Dermis blood vessel endothelial cell (primary cell): ENCODE data around the gene ACVR2B. TPM values are rescaled to one million over a fixed set of nuclear protein-coding genes. Genes with fewer than 3 reads are reported as not detected.
"Not testable (repeated sequence)": the region's sequence is repeated elsewhere in the genome, so short reads cannot be mapped to it uniquely, and the experiment has no call there.

ENCODE experiments used
- DNase-seq: peaks from one replicate; pipeline ENCODE4 v3.0.0; 2010
- total RNA-seq: library from RNA; depleted of rRNA; stranded (reverse); fragments of >200 nt; gene quantifications from 2 replicates; pipeline ENCODE4 v1.2.3, GENCODE V29; 2014

ACVR2B gene
- total RNA-seq: 4.2 and 7.3 TPM in 2 replicates

DNA sequence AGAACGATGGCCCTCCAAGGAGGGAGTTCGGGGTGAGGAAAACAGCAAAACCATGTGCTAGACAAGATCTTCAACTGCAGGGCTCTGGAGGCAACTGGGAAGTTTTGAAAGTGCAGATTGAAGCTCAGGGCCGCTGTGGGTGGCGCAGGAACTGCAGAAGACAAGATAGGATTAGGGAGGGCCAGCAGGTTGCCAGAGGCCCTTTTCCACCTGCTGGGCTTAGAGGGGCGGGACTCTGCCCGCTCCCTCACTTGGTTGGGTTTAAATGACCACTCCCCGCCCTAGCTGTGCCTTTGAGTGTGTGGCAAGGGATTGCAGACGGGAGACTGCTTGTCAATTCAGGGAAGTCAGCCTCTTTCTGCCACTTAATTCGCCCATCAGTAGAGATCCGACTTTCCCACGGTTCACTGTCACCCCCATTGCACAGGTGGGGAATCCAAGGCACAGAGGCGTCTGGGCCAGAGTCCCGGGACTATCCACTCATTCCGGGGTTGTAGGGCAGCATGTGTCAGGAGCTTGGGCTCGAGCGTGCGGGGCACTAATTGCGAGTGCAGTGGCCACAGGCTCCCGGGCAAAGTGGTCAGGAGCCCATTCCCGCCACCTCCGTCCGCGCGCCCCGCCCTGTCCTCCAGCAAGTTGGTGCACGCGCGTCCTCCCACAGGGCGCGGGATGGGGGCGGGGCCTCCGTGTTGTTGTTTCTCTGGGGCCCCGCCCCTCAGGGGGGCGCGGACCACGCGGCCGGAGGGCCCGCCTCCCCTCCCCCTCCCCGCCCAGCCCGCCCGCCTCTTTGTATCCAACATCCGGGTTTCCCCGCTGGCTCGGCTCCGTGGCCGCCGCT is at the start of gene ACVR2B:
Gene ACVR2B, plus strand, starts transcription at position 816 of the 838 bp plus-strand sequence. CDS start 433 bp downstream, outside the sequence.
- peak; percentile 79 for DNase-seq

DNA sequence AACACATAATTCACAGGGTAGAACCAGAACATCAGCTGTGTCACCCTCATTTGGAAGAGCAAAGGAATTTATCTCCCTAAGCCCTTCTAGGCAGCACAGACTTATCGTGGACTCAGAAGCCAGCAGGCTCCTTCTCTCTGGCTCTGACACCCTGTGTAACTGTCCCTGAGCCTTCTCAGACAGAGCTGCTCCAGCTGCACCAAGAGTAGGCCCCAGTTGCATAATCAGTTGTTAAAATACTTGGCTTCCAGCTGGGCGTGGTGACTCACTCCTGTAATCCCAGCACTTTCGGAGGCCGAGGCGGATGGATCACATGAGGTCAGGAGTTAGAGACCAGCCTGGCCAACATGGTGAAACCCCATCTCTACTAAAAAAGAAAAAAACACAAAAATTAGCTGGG is 49.4 kb upstream of the ACVR2B start:
- no peak for DNase-seq

DNA sequence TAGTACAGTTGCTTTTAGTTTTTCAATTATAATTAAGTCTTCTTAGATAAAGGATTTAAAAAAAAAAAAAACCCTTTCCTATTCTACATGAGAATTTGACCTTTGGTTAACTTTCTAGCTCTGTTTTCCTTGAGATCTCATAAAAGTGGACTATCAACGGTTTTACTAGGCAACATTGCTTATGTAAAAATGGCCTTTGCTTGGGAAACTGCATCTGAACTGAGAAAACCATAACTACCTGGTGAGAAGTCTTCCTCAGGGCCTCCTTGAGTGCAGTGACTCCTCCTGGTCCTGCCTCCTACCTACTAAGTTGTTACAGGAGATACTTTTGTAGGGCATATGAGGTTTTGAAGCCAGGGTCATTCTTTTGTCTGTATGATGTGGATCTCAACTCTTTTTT is 42.1 kb upstream of the ACVR2B start:
- no peak for DNase-seq

DNA sequence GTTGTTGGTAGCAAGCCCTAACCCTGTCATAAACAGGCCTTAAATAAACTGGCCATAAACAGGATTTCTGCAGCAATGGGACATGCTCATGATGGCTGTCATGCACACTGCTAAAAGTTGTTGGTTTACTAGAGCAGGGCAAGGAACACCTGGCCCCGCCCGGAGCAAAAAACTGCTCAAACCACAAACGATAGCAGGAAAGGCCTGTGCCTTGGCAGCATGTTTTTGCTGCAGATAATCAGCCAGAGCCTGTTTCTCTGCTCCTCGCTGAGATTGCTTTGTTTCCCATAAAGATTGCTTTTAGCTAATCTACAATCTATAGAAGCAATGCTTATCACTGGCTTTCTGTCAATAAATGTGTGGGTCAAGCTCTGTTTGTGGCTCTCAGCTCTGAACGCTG is 32.9 kb upstream of the ACVR2B start:
- DNase-seq: not testable (repeated sequence)

DNA sequence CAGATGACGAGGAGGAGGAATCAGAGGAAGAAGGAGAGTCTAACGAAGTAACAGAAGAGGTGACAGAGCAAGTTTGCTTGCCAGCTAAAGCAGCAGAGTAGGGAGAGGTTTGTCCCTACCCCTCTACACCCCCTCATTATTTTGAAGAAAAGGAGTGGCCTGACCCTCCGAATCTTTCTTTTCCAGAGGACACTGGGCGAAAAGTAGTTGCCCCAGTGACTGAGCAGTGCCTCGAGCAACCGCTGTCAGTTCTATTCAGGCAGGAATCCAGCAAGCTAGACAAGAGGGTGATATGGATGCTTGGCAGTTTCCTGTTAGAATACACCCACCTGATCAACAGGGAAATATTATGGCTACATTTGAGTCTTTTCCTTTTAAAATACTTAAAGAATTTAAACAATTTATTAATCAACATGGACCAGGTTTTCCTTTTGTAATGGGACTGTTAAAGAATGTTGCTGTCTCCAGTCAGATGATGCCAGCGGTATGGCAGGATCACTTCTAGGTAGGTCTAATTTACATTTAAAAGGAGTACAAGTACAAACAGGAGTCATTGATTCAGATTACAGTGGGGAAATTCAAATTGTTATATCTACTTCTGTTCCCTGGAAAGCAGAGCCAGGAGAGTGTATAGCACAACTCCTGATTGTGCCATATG is 31.9 kb upstream of the ACVR2B start:
- no peak for DNase-seq

DNA sequence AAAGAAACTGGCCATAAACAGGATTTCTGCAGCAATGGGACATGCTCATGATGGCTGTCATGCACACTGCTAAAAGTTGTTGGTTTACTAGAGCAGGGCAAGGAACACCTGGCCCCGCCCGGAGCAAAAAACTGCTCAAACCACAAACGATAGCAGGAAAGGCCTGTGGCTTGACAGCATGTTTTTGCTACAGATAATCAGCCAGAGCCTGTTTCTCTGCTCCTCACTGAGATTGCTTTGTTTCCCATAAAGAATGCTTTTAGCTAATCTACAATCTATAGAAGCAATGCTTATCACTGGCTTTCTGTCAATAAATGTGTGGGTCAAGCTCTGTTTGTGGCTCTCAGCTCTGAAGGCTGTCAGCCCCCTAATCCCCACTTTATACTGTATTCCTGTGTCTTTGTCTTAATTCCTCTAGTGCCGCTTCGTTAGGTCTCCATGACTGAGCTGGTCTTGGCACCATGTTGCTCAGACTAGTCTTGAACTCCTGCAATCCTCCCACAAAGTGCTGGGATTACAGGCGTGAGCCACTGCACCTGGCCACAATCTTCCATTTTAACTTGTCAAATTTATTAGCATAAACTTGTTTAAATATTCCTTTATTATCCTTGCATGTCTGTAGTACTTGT is 26.8 kb upstream of the ACVR2B start:
- not testable (repeated sequence) for DNase-seq

DNA sequence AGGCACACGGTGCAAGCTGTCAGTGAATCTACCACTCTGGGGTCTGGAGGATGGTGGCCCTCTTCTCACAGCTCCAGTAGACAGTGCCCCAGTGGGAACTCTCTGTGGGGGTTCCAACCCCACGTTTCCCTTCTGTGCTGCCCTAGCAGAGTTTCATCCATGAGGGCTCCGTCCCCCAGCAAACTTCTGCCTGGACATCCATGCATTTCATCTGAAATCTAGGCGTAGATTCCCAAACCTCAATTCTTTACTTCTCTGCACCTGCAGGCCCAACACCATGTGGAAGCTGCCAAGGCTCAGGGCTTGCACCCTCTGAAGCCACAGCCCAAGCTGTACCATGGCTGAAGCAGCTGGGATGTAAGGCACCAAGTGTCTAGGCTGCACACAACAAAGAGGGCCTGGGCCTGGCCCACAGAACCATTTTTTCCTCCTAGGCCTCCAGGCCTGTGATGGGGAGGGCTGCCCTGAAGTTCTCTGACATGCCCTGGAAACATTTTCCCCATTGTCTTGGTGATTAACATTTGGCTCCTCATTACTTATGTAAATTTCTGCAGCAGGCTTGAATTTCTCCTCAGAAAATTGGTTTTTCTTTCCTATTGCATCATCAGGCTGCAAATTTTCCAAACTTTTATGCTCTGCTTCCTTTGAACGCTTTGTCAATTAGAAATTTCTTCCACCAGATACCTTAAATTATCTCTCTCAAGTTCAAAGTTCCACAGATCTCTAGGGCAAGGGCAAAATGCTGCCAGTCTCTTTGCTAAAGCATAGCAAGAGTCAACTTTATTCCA is 20.6 kb upstream of the ACVR2B start:
- not testable (repeated sequence) for DNase-seq

DNA sequence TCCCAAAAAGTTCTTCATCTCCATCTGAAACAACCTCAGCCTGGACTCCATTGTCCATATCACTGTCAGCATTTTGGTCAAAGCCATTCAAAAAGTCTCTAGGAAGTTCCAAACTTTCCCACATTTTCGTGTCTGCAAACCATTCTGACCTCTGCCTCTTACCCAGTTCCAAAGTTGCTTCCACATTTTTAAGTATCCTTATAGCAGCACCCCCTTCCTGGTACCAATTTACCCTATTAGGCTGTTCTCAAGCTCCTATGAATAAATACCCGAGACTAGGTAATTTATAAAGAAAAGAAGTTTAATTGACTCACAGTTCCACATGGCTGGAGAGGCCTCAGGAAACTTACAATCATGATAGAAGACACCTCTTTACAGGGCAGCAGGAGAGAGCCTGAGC is 20.0 kb upstream of the ACVR2B start:
- not testable (repeated sequence) for DNase-seq

DNA sequence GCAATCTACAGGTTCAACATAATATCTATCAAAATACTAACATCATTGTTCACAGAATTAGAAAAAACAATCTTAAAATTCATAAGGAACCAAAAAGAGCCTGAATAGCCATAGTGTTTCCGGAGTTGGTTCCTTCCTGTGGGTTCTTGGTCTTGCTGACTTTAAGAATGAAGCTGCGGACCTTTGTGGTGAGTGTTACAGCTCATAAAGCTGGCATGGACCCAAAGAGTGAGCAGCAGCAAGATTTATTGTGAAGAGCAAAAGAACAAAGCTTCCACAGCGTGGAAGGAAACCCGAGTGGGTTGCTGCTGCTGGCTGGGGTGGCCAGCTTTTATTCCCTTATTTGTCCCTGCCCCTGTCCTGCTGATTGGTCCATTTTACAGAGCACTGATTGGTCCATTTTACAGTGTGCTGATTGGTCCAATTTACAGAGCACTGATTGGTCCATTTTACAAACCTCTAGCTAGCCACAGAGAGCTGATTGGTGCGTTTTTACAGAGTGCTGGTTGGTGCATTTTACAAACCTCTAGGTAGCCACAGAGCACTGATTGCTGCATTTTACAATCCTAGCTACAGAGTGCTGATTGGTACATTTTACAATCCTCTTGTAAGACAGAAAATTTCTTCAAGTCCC is 15.1 kb upstream of the ACVR2B start:
- peak; percentile 84 for DNase-seq

DNA sequence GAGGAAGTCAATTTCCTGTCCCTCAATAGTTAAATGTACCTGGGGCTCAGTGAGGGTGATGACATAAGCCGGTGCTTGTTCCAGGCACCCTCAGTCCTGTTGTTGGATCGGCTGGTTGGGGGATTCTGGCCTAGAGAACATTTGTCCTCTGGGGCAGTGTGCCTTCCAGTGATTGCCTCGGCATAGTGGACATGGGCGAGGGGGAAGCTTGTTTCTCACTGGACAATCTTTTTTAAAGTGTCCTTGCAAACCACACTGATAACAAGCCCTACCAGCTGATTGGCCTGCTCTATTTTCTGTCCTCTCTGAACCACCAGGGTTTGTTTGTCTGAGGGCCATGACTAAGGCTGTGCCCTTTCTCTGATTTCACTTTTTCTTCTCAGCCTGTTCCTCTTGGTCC is 10.5 kb upstream of the ACVR2B start:
- not testable (repeated sequence) for DNase-seq

DNA sequence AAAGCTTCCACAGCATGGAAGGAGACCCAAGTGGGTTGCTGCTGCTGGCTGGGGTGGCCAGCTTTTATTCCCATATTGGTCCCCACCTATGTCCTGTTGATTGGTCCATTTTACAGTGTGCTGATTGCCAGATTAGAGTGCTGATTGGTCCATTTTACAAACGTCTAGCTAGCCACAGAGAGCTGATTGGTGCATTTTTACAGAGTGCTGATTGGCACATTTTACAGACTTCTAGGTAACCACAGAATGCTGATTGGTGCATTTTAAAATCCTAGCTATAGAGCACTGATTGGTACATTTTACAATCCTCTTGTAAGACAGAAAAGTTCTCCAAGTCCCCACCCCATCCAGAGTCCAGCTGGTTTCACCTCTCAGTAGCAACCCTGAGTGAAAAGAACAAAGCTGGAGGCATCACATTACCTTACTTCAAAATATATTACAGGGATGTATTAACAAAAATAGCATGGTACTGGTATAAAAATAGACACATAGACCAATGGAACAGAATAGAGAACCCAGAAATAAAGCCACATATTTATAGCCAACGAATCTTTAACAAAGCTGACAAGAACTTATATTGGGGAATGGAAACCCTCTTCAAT is 7.5 kb upstream of the ACVR2B start:
- DNase-seq: no peak

DNA sequence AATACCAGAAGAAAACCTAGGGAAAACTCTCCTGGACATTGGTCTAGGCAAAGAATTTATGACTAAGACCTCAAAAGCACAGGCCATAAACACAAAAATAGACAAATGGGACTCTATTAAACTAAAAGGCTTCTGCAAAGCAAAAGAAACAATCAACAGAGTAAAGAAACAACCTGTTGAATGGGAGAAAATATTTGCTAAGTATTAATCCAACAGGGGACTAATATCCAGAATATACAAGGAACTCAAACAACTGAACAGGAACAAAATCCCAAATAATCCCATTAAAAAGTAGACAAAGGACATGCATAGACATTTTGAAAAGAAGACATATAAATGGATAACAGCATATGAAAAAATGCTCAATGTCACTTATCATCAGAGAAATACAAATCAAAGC is 6.9 kb upstream of the ACVR2B start:
- no peak for DNase-seq

DNA sequence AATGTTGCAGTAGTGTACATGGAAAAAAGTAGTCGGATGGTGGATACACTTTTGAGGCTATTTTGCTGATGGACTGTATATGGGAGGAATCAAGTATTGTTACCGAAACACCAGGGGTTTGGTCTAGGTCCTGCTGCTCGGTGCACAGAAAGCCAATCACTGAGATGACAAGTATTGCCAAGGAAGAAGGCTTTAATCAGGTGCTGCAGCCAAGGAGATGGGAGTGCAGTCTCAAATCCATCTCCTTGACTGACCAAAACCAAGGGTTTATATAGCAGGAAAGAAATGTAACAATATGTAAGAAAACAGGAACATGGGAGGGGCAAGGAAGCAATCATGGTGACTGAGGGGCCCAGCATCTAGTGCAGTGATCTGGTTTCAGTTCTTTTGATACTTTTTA is 2.8 kb upstream of the ACVR2B start:
- DNase-seq: no peak

DNA sequence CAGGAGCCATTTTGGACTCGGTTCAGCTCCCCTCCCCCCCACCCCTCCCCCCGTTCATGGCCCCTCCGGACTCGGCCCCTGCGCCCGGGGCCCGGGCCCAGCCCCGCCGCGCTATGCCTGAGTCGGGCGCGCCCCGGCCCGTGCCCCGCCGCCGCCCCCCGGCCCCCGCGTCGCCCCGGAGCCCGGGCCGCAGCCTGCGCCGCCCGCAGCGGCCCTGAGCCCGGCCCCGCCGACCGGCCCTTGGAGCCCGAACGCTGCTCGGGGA is 155 bp downstream of the ACVR2B start:
- no peak for DNase-seq

DNA sequence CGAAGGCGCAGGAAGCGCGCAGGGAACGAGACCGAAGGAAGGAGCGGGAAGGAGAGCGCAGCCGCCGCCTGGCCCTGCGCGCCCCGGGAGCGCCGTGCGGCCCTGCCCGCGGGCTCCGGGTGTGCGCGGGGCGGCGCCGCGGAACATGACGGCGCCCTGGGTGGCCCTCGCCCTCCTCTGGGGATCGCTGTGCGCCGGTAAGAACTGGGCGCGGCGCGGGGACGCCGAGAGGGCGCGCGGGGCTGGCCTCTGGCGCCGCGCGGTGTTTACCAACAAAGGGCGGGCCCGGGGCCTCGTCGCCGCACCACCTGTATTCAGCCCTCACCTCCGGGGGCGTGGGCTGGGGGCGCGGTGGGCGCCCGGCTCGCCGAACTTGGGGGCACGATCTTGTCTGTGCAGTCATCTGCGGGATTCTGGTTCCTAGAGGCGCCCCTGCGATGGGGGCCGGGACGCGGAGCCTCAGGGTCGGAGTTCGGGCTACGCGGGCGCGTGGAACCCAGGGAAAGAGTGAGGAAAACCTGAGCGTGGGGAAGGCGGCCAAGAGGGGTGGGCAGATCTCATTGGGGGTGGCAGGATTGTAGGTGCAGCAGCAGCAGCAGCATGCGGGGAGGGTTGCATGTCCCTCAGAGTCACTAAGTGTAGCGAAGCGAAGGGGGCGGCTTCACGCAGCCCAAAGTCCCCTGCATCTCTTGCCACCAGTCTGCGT is 641 bp downstream of the ACVR2B start:
- DNase-seq: peak; percentile 35

DNA sequence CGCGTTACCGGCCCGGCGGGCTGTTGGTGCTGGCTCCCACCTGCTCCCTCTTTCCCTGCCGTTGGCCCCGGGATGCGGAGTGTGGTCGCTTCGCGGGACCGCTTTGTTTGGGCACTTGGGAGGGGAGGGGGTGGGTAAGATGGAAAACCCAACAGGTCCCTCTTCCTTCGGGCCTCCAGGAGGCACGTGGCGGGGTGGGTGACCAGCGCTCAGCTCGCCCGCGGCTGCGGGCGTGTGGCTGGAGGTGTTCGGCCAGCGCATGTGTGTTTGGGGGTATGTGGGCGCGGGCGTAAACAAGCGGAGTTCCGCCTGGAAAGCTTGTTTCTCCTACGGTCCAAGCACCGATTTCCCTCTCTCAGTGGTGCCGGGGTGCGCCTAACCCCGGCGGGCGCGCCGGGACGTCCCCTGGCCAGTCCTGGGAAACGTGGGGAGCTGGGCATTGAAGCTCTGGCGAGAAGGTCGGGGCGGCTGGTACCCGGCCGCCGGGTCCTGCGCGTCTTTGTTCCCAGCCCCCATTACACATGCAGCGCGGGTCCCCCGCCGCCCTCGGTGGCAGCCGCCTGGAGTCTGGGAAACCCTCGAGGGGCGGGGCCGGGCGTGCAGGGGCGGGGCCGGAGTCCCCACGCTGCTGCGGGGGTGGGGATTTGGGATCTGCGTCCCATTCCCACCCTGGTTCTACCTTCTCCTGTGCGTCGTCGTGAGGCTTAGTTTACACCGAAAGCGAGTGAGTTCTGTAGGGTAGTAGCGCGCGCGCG is 1.4 kb downstream of the ACVR2B start:
- DNase-seq: peak; percentile 48

DNA sequence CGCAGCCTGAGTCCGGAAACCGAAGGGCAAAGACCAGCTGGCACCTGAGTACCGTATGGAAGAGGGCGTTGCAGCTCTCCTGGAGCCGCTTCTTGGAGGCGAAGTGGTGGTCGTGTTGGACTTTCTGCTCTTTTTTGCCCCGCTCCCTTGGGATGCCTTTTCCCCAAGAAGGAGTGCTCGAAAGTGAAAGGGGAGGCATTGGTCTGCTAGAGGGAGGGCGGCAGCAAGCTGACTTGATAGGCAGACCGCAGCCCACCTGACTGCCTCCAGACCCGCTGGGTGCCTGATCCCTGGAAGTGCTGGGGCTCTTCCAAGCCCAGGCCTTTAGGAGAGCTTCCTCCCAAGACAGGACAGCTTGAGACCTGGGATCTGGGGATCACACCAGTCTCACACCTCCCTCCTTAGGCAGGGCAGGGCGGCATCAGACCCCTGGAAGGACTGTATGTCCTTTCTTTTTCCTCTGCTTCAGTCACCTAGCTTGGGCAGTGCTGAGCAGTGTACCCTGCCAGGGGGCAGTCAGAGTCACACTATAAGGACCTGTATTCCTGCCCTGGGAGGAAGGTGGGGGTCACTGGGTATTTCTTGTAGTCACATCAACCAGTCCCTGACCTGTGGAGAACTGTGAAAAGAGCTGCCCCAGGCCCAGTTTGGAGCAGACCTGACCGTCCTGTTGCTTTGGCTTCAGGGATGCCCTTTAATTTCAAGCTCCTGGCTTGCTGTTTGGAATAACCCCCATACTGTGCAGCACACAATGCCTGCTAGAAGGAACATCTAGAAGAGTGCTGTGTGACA is 2.1 kb downstream of the ACVR2B start:
- DNase-seq: peak; percentile 47

DNA sequence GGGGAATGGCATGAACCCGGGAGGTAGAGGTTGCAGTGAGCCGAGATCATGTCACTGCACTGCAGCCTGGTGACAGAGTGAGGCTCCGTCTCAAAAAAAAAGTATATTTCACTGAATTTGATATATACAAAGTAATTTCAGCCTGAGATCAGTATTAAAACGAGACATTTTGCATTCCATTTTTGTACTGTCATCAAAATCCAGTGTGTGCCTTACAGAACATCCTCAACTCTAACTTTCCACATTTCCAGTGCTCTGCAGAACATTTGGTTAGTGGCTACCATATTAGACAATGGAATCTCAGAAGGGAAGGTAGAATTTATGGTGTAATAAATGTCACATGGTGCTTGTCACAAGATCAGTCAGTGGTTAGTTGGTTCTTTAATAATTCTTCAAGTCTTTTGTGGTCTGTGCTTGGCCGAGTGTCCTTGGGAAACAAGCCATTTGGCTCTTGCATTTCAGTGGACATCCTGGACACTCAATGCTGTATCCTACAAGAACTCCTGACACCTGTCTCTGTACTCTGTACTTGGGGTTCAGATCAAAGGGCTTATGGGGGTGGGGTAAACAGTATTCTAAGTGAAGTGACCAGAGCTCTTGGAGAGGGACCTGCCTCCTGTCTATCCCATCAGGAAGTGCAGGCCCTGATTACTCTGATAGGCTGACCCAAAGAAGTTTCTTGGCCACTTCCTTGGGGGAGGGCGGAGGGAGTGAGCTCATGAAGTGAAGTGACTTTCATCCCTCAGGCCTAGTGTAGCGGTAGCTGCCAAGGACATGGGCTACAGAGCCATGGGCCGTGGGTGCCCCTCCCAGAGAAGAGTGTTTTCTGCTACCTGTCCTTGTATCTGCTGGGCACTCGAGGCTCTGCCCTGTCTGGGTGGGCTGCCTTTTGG is 3.7 kb downstream of the ACVR2B start:
- DNase-seq: no peak
